Esophagus squamous epithelium (tissue), 4 donors: ENCODE results near the gene NMRK1.

Experiments used
- CTCF ChIP-seq, 6 experiments: fragments of 450-650 bp in 4 of 6; fragments of 200-600 bp in 2 of 6; sonication (generic) in 2 of 6; IDR thresholded peaks; one replicate each; pipeline ENCODE4 v1.5.1; 2016 to 2019; ENCODE audit warnings: antibody characterized with exemption in 6 of 6, mild to moderate bottlenecking in 4 of 6, moderate library complexity in 4 of 6
- POLR2A ChIP-seq, 4 donors: fragments of 450-650 bp; IDR thresholded peaks; one replicate each; pipeline ENCODE4 v1.6.1; 2017; ENCODE audit warnings: antibody characterized with exemption in 4 of 4, mild to moderate bottlenecking in 4 of 4, moderate library complexity in 3 of 4

GRCh38 chr9:75087824-75088645, at the start of gene NMRK1, which contains the start of gene OSTF1:
- TF ChIP-seq CTCF (IDR thresholded peaks at IDR 0.05) (peak in 1 of 6 experiments; percentile 13), POLR2A (IDR thresholded peaks at IDR 0.05) (peak in 3 of 4 donors; percentile 87 to 96 (median 96))
